K562 (cell line): ENCODE measurements around the gene RAP1GDS1. TPM values are rescaled to one million over a fixed set of nuclear protein-coding genes. Genes with fewer than 3 reads are reported as not detected.

Source experiments
- ARID4B ChIP-seq: sonication (generic); formaldehyde crosslinking; IDR thresholded peaks from 2 replicates; pipeline ENCODE4 v1.8.0; 2022; ENCODE audit warnings: mild to moderate bottlenecking, missing genetic modification reagents
- CXXC5 ChIP-seq: fragments of 250-450 bp; sonication (Bioruptor Pico); IDR thresholded peaks from 2 replicates; pipeline ENCODE4 v1.8.0; 2022; ENCODE audit warnings: inconsistent platforms, mild to moderate bottlenecking, moderate library complexity
- EGR1 ChIP-seq: fragments of 450-650 bp; conservative IDR thresholded peaks from 2 replicates; pipeline ENCODE4 v1.6.1; 2017; ENCODE audit warnings: mild to moderate bottlenecking
- ESRRA ChIP-seq: fragments of 450-650 bp; IDR thresholded peaks from 2 replicates; pipeline ENCODE4 v1.6.1; 2014; ENCODE audit warnings: low read depth, mild to moderate bottlenecking, moderate library complexity, borderline replicate concordance
- HDAC8 ChIP-seq: fragments of 450-650 bp; IDR thresholded peaks from 2 replicates; pipeline ENCODE4 v1.6.1; 2016; ENCODE audit warnings: mild to moderate bottlenecking, missing genetic modification characterization, moderate library complexity, missing compliant biosample characterization
- HNRNPH1 ChIP-seq: fragments of 200-400 bp; formaldehyde crosslinking; optimal IDR thresholded peaks from 2 replicates; pipeline ENCODE3; 2017; ENCODE audit warnings: low read depth, mild to moderate bottlenecking, low read length, moderate library complexity
- MTA3 ChIP-seq: fragments of 450-650 bp; formaldehyde crosslinking; IDR thresholded peaks from 2 replicates; pipeline ENCODE4 v1.6.1; 2017; ENCODE audit warnings: mild to moderate bottlenecking, borderline replicate concordance
- PRDM10 ChIP-seq: fragments of 450-650 bp; IDR thresholded peaks from 2 replicates; pipeline ENCODE4 v1.6.1; 2018; ENCODE audit not compliant: partially characterized antibody
- PTBP1 ChIP-seq: fragments of 200-400 bp; formaldehyde crosslinking; IDR thresholded peaks from 2 replicates; pipeline ENCODE4 v1.6.1; 2017; ENCODE audit warnings: low read depth, low read length
- SAP30 ChIP-seq: fragments of 200-600 bp; sonication (generic); IDR thresholded peaks from 2 replicates; pipeline ENCODE4 v1.6.1; 2012; ENCODE audit warnings: borderline replicate concordance, low read depth, mild to moderate bottlenecking, moderate library complexity, low read length, control low read depth, inconsistent platforms; ENCODE audit not compliant: insufficient read depth, poor library complexity, severe bottlenecking
- TAF9B ChIP-seq: fragments of 450-650 bp; IDR thresholded peaks from 2 replicates; pipeline ENCODE4 v1.6.1; 2018; ENCODE audit warnings: mild to moderate bottlenecking; ENCODE audit not compliant: partially characterized antibody
- YY1 ChIP-seq, 3 experiments: IDR thresholded peaks; 2 replicates each; pipeline ENCODE4 v1.6.1; 2011; ENCODE audit warnings: low read length in 2 of 3, mild to moderate bottlenecking in 2 of 3, moderate library complexity in 2 of 3, borderline replicate concordance in 1 of 3, control low read depth in 1 of 3, low read depth in 1 of 3; ENCODE audit not compliant: insufficient read depth in 3 of 3, insufficient replicate concordance in 2 of 3, control insufficient read depth in 1 of 3, insufficient read length in 1 of 3; ENCODE audit errors: extremely low read depth in 1 of 3
- ZBTB9 ChIP-seq: fragments of 450-650 bp; formaldehyde crosslinking; IDR thresholded peaks from 2 replicates; pipeline ENCODE4 v1.4.0; 2020; ENCODE audit warnings: mild to moderate bottlenecking, moderate library complexity
- ZNF699 ChIP-seq: fragments of 250-450 bp; sonication (Bioruptor Pico); IDR thresholded peaks from 2 replicates; pipeline ENCODE4 v1.8.0; 2021; ENCODE audit warnings: mild to moderate bottlenecking, moderate library complexity; ENCODE audit not compliant: insufficient replicate concordance
- polyA plus RNA-seq, 8 experiments: library from polyadenylated mRNA; depleted of rRNA in 4 of 8; stranded (reverse) in 5 of 8; unstranded in 3 of 8; fragments of >200 nt; fragmentation: Nextera tagmentation in 2 of 8; fragmentation: Illumina TruSeq in 1 of 8; extraction: Ambion mirVana in 2 of 8; extraction: Trizol in 1 of 8; gene quantifications; 2 replicates each; pipeline versions ENCODE4 v1.2.1 to v1.2.3, GENCODE V29; 2011 to 2014; ENCODE audit warnings: inconsistent platforms in 1 of 8, missing spikeins in 1 of 8
- total RNA-seq, 7 experiments: library from RNA; depleted of rRNA in 6 of 7; stranded (reverse); fragments of >200 nt in 6 of 7; fragmentation: Illumina TruSeq in 2 of 7; extraction: Trizol in 2 of 7; gene quantifications; 2 replicates each; pipeline versions ENCODE4 v1.2.1 to v1.2.3, GENCODE V29; 2011 to 2021; ENCODE audit warnings: low replicate concordance in 1 of 7

The RAP1GDS1 gene
- total and polyA plus RNA-seq, 9 of the 15 experiments (the other 6 are each of a cell fraction or from before 2014, with no cell fraction given): 27.2 to 55.6 (median 31.5) TPM

- TF ChIP-seq ZBTB9 (CRISPR knock-in tag): no peak
- no peak for TF ChIP-seq HNRNPH1
- TF ChIP-seq ARID4B (CRISPR knock-in tag): no peak; the same call in 1 of the 2 replicates
- peak; percentile 81 for TF ChIP-seq EGR1
- TF ChIP-seq MTA3: peak; percentile 58
- no peak for TF ChIP-seq HDAC8 (tag)
- peak; percentile 82 for TF ChIP-seq PRDM10
- peak; percentile 42 for TF ChIP-seq SAP30
- no peak for TF ChIP-seq ZNF699 (CRISPR knock-in tag)
- TF ChIP-seq YY1 (IDR thresholded peaks at IDR 0.05; ENCODE audit: borderline replicate concordance in 1 of 3, control insufficient read depth in 1 of 3, extremely low read depth in 1 of 3, insufficient read depth in 3 of 3, insufficient read length in 1 of 3, insufficient replicate concordance in 2 of 3, low read depth in 1 of 3, low read length in 2 of 3): peak; percentile 53 to 92 (median 84)
- peak; percentile 85 for TF ChIP-seq TAF9B
- TF ChIP-seq PTBP1: no peak
- TF ChIP-seq ESRRA: no peak; the same call in 1 of the 2 replicates
- TF ChIP-seq CXXC5 (CRISPR knock-in tag): peak; percentile 64; the same call in 1 of the 2 replicates
Measured at GRCh38 chr4:98260579-98261404, at the start of gene RAP1GDS1 (continued).
